Activated B cell treated with CpG ODN at 0.5 μM for 24 hours (primary cell): ENCODE results near the gene NPHS1. TPM values are rescaled to one million over a fixed set of nuclear protein-coding genes. Genes with fewer than 3 reads are reported as not detected.

Experiments used
- ATAC-seq: fragments of 200-7000 bp; cut with Tn5 transposase; one replicate; pipeline ENCODE4 v1.10.0; 2021; ENCODE audit warnings: low read depth, mild to moderate bottlenecking, moderate library complexity
- CTCF ChIA-PET: fragments of 350-600 bp; sonication (Branson Sonifier 250); formaldehyde crosslinking; loops from one replicate; lab custom pipeline; 2021; ENCODE audit warnings: antibody characterized with exemption; lab: Charles Lee
- POLR2A ChIA-PET: fragments of 350-600 bp; sonication (Branson Sonifier 250); formaldehyde crosslinking; loops from one replicate; lab custom pipeline; 2021; ENCODE audit warnings: antibody characterized with exemption; lab: Charles Lee
- DNase-seq: peaks from one replicate; pipeline ENCODE4 v3.0.0; 2022
- H3K27ac Mint-ChIP-seq: one replicate; pipeline ENCODE4 v1.8.0; 2020; ENCODE audit warnings: mixed read lengths
- H3K27me3 Mint-ChIP-seq: one replicate; pipeline ENCODE4 v1.8.0; 2021; ENCODE audit warnings: mixed read lengths
- H3K36me3 Mint-ChIP-seq: one replicate; pipeline ENCODE4 v1.8.0; 2021; ENCODE audit warnings: low read depth, mixed read lengths
- H3K4me1 Mint-ChIP-seq: one replicate; pipeline ENCODE4 v1.8.0; 2021; ENCODE audit warnings: mixed read lengths
- H3K4me3 Mint-ChIP-seq: one replicate; pipeline ENCODE4 v1.8.0; 2020; ENCODE audit warnings: mild to moderate bottlenecking, mixed read lengths
- H3K9me3 Mint-ChIP-seq: one replicate; pipeline ENCODE4 v1.8.0; 2020; ENCODE audit warnings: mixed read lengths
- intact Hi-C: fragments of 100-400 bp; cut with micrococcal nuclease; formaldehyde crosslinking; loops from one replicate; pipeline ENCODE4 v1.15.1; 2024
- total RNA-seq: library from RNA; stranded (reverse); gene quantifications from 2 replicates; pipeline ENCODE4 v1.2.3, GENCODE V29; 2022
- TF ChIP-seq, protein P1 (sequence below): fragments of 200-600 bp; IDR thresholded peaks from one replicate; pipeline ENCODE4 v1.8.0; 2022; ENCODE audit warnings: antibody characterized with exemption, mild to moderate bottlenecking

Gene NPHS1
- total RNA-seq, 1 donor from 2014 or later: 0.18 TPM

DNA sequence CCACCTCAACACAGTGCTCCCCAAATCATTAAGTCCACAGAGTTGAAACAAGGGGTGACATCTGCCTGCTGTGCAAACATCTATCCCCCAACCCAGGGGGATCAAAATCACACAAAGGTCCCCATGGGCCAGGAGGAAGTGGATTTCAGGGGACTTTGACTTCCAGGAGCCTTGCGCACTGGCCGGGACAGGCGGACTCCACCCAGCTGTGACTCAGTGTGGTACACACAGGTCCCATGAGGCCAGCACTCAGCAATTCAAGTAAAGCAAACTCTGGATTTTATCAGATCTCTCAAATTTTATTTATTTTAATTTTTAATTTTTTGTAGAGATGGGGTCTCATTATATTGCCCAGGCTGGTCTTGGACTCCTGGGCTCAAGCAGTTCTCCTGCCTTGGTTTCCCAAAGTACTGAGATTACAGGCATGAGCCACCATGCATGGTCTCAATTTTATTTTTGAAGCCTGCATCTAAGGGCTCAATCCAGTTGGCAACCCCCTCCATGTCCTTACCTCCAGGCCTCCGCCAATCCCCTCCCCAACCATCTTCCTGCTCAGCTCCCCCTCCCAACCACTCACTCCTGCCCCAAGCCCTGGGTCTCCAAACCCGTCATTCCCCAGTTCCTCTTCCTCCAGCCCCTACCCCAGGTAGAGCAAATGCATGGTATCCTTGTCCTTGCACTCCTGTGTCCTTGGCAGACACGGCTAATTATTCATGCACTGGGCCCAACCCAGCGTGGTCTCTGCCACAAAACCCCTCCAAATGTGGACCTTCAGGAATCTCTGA, 58.7 kb downstream of the NPHS1 start:
- DNase-seq (no peak), ATAC-seq (peak; percentile 37)
- Mint-ChIP-seq H3K27ac (no peak overlapping the region), H3K9me3 (no peaks in the 10 kb centered on the region), H3K36me3 (no peaks in the 10 kb centered on the region), H3K27me3 (peaks cover 23% of the 10 kb centered on the region), H3K4me3 (no peak overlapping the region), H3K4me1 (peaks cover 3% of the 10 kb centered on the region)
- intact Hi-C loops: no loop called here
- TF ChIP-seq, protein P1, sequence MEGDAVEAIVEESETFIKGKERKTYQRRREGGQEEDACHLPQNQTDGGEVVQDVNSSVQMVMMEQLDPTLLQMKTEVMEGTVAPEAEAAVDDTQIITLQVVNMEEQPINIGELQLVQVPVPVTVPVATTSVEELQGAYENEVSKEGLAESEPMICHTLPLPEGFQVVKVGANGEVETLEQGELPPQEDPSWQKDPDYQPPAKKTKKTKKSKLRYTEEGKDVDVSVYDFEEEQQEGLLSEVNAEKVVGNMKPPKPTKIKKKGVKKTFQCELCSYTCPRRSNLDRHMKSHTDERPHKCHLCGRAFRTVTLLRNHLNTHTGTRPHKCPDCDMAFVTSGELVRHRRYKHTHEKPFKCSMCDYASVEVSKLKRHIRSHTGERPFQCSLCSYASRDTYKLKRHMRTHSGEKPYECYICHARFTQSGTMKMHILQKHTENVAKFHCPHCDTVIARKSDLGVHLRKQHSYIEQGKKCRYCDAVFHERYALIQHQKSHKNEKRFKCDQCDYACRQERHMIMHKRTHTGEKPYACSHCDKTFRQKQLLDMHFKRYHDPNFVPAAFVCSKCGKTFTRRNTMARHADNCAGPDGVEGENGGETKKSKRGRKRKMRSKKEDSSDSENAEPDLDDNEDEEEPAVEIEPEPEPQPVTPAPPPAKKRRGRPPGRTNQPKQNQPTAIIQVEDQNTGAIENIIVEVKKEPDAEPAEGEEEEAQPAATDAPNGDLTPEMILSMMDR: no peak
- POLR2A ChIA-PET: no interaction called here
- CTCF ChIA-PET: no interaction called here

DNA sequence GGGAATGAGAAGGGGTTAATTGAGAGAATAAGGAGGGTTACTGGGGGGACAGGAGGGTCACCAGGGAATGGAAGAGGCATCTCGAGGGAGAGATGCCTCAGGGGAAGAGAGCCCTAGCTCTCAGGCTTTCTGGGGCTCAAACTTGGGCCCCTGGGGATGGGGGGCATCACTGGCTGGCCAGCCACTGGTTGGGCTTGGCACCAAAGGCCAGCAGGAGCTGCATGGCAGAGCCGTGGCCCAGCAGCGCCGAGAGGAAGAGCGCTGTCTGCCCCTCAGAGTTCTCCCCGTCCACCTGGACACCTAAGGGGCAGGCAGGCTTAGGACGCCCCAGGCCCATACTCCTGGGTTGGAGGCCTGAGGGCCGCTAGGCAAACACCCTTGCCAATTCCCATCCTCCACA, 59.4 kb downstream of the NPHS1 start:
- Mint-ChIP-seq H3K4me1 (peaks cover 3% of the 10 kb centered on the region), H3K27ac (no peak overlapping the region), H3K9me3 (no peaks in the 10 kb centered on the region), H3K27me3 (peaks cover 19% of the 10 kb centered on the region), H3K36me3 (no peaks in the 10 kb centered on the region), H3K4me3 (no peak overlapping the region)
- intact Hi-C loops: no loop called here
- CTCF ChIA-PET: no interaction called here
- POLR2A ChIA-PET: no interaction called here
- ATAC-seq (no peak), DNase-seq (no peak)
- TF ChIP-seq, protein P1: no peak

DNA sequence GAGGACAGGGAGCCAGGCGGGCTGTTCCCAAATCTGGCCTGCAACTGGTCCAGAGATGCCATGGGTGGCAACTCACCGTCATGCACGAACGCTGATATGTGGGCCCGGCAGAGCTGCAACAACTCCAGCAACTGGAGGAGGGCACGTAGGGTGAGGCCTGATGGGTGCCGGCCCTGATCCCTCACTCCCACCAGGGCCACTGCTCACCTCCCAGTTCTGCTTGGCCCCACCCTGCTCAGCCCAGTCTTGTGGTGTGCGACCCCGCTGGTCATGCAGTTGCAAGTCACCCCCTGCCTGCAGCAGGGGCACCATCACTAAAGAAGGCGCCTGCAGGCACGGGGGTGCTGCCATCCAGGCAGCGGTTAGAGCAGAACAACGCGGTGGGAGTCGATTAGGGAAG, 60.0 kb downstream of the NPHS1 start:
- no peaks in the 10 kb centered on the region for H3K36me3 Mint-ChIP-seq
- peaks cover 3% of the 10 kb centered on the region for H3K4me1 Mint-ChIP-seq
- CTCF ChIA-PET: no interaction called here
- H3K4me3 Mint-ChIP-seq: no peak overlapping the region
- POLR2A ChIA-PET: no interaction called here
- DNase-seq: no peak
- no peak overlapping the region for H3K27ac Mint-ChIP-seq
- no peaks in the 10 kb centered on the region for H3K9me3 Mint-ChIP-seq
- intact Hi-C loops: no loop called here
- H3K27me3 Mint-ChIP-seq: peaks cover 17% of the 10 kb centered on the region
- TF ChIP-seq, protein P1: no peak
- no peak for ATAC-seq

DNA sequence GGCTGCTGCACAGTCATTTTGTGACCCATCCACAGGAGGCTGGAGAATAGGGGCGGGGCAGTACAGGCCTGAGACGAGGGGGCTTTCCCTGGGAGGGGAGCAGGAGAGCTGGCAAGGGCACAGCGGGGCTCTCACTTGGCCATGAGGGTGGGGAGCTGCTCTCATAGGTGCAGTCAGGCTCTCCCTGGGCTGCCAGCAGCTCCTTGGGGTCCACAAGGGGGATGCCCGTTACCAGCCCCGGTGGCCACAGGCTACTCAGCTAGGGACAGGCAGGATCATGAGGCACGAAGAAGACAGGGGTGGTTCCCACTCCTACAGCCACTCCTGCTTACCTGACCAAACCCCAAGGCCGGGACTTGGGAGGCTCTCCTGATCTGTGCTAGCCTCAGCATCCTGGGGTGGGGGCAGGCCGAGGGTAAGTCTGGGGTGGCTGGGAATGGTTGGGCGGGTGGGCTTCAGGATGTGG, 60.5 kb downstream of the NPHS1 start:
- intact Hi-C loops: no loop called here
- ChIA-PET CTCF (no interaction called here), POLR2A (no interaction called here)
- no peak overlapping the region for H3K27ac Mint-ChIP-seq
- H3K9me3 Mint-ChIP-seq: no peaks in the 10 kb centered on the region
- peaks cover 12% of the 10 kb centered on the region for H3K27me3 Mint-ChIP-seq
- ATAC-seq (no peak), DNase-seq (no peak)
- no peak overlapping the region for H3K4me3 Mint-ChIP-seq
- no peaks in the 10 kb centered on the region for H3K36me3 Mint-ChIP-seq
- no peaks in the 10 kb centered on the region for H3K4me1 Mint-ChIP-seq
- TF ChIP-seq, protein P1: no peak

DNA sequence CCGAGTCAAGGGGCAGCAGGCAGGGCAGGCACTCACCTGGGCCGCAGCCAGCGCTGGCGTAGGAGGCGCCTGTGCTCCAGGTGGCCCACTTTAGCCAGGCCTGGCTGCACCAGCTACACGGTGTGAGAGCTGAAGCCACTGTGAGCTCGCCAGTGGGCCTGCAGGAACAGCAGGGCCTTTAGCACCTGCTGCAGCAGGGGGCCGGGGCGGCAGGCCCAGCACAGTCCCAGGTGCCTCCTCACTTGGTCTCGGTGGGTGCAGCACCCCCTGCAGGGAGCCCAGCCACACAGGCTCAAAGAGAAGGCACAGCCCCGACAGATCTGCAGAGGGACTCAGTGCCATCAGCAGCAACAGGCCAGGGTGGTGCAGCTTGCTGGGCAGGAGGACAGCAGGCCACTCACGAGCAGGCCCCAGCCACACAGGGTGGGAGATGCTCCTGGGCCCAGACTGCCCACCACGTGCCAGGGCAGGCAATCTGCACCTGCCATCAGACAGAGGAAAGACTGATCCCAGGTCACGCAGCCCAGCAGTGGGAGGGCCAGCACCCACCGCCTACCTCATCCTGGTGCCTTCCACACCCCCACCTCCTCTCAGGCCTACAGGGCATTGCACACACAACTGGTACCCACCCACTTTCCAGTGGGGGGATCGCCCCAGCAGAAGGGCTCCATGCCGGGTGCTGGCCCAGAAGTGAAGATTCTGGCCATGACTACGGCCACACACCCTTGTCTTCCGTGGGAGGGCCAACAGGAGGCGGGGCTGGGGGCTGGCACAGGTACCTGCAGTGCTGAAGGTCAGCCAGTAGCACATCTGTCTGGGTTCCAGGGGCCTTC, 61.1 kb downstream of the NPHS1 start:
- no peak overlapping the region for H3K27ac Mint-ChIP-seq
- no peaks in the 10 kb centered on the region for H3K4me1 Mint-ChIP-seq
- POLR2A ChIA-PET: no interaction called here
- TF ChIP-seq, protein P1: no peak
- intact Hi-C loops: no loop called here
- no peak for DNase-seq
- ATAC-seq: no peak
- peaks cover 7% of the 10 kb centered on the region for H3K27me3 Mint-ChIP-seq
- H3K4me3 Mint-ChIP-seq: no peak overlapping the region
- CTCF ChIA-PET: no interaction called here
- H3K36me3 Mint-ChIP-seq: no peaks in the 10 kb centered on the region
- no peaks in the 10 kb centered on the region for H3K9me3 Mint-ChIP-seq
